ENCODE data around the gene CEP57.
"Not testable (repeated sequence)": the region's sequence is repeated elsewhere in the genome, so short reads cannot be mapped to it uniquely, and the experiment has no call there.

The CEP57 gene

GRCh38 chr11:95867105-95867504 lies 76.8 kb downstream of the CEP57 start:
- Histone ChIP-seq H3K4me2 (ENCODE audit: insufficient read depth, low read length) (no peak overlapping the region), H3K36me3 (ENCODE audit: insufficient read depth, low read length) (peaks cover 23% of the 10 kb centered on the region; the same call in 1 of the 2 replicates), H3K9ac (ENCODE audit: low read depth, low read length) (no peak overlapping the region), H3K79me2 (ENCODE audit: insufficient read depth, low read length) (no peaks in the 10 kb centered on the region), H3K4me1 (ENCODE audit: insufficient read depth, low read length) (no peaks in the 10 kb centered on the region), H3K9me3 (ENCODE audit: insufficient read depth, low read length, severe bottlenecking) (no peaks in the 10 kb centered on the region), H2AFZ (ENCODE audit: low read depth, low read length) (no peak overlapping the region), H3K27me3 (ENCODE audit: insufficient read depth, low read length, poor library complexity) (no peaks in the 10 kb centered on the region), H3K4me3 (ENCODE audit: low read depth in 1 of 2, low read length in 2 of 2) (no peak overlapping the region), H3K27ac (ENCODE audit: low read length) (no peak overlapping the region), H4K20me1 (ENCODE audit: insufficient read depth, low read length) (no peaks in the 10 kb centered on the region)
- no peak for TF ChIP-seq EZH2 (IDR thresholded peaks at IDR 0.05; ENCODE audit: borderline replicate concordance, low read depth, low read length, severe bottlenecking)
- TF ChIP-seq, protein P1, sequence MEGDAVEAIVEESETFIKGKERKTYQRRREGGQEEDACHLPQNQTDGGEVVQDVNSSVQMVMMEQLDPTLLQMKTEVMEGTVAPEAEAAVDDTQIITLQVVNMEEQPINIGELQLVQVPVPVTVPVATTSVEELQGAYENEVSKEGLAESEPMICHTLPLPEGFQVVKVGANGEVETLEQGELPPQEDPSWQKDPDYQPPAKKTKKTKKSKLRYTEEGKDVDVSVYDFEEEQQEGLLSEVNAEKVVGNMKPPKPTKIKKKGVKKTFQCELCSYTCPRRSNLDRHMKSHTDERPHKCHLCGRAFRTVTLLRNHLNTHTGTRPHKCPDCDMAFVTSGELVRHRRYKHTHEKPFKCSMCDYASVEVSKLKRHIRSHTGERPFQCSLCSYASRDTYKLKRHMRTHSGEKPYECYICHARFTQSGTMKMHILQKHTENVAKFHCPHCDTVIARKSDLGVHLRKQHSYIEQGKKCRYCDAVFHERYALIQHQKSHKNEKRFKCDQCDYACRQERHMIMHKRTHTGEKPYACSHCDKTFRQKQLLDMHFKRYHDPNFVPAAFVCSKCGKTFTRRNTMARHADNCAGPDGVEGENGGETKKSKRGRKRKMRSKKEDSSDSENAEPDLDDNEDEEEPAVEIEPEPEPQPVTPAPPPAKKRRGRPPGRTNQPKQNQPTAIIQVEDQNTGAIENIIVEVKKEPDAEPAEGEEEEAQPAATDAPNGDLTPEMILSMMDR (IDR thresholded peaks at IDR 0.05; ENCODE audit: borderline replicate concordance, extremely low read depth, low read length, poor library complexity, severe bottlenecking): no peak
- ATAC-seq (ENCODE audit: insufficient read depth, low read depth) (no peak), DNase-seq (no peak)

GRCh38 chr11:95870877-95871276 lies 80.6 kb downstream of the CEP57 start:
- not testable (repeated sequence) for H3K36me3 ChIP-seq (ENCODE audit: insufficient read depth, low read length); ATAC-seq (ENCODE audit: insufficient read depth, low read depth); H3K9me3 ChIP-seq (ENCODE audit: insufficient read depth, low read length, severe bottlenecking); H3K79me2 ChIP-seq (ENCODE audit: insufficient read depth, low read length); H4K20me1 ChIP-seq (ENCODE audit: insufficient read depth, low read length); H3K9ac ChIP-seq (ENCODE audit: low read depth, low read length); H3K27me3 ChIP-seq (ENCODE audit: insufficient read depth, low read length, poor library complexity); H3K4me3 ChIP-seq (ENCODE audit: low read depth in 1 of 2, low read length in 2 of 2); DNase-seq; H2AFZ ChIP-seq (ENCODE audit: low read depth, low read length); H3K27ac ChIP-seq (ENCODE audit: low read length); H3K4me1 ChIP-seq (ENCODE audit: insufficient read depth, low read length); H3K4me2 ChIP-seq (ENCODE audit: insufficient read depth, low read length)

- H3K4me3 ChIP-seq (ENCODE audit: low read depth in 1 of 2, low read length in 2 of 2): no peak overlapping the region
- H3K36me3 ChIP-seq (ENCODE audit: insufficient read depth, low read length): peaks cover 16% of the 10 kb centered on the region
- no peak for TF ChIP-seq EZH2 (IDR thresholded peaks at IDR 0.05; ENCODE audit: borderline replicate concordance, low read depth, low read length, severe bottlenecking)
- H2AFZ ChIP-seq (ENCODE audit: low read depth, low read length): no peak overlapping the region
- H3K27me3 ChIP-seq (ENCODE audit: insufficient read depth, low read length, poor library complexity): no peaks in the 10 kb centered on the region
- no peak overlapping the region for H3K9ac ChIP-seq (ENCODE audit: low read depth, low read length)
- no peaks in the 10 kb centered on the region for H3K9me3 ChIP-seq (ENCODE audit: insufficient read depth, low read length, severe bottlenecking)
- H4K20me1 ChIP-seq (ENCODE audit: insufficient read depth, low read length): no peaks in the 10 kb centered on the region
- no peak overlapping the region for H3K27ac ChIP-seq (ENCODE audit: low read length)
- H3K79me2 ChIP-seq (ENCODE audit: insufficient read depth, low read length): no peaks in the 10 kb centered on the region
- DNase-seq (no peak), ATAC-seq (ENCODE audit: insufficient read depth, low read depth) (no peak)
- no peaks in the 10 kb centered on the region for H3K4me1 ChIP-seq (ENCODE audit: insufficient read depth, low read length)
- H3K4me2 ChIP-seq (ENCODE audit: insufficient read depth, low read length): no peak overlapping the region
These were observed 87.0 kb downstream of the CEP57 start for GRCh38 chr11:95877291-95877690.
